H9 (cell line): ENCODE data around the gene TMEM181. TPM values are rescaled to one million over a fixed set of nuclear protein-coding genes. Genes with fewer than 3 reads are reported as not detected.

Experiments
- DNase-seq: peaks from one replicate; pipeline ENCODE4 v3.0.0-alpha.2; 2017
- H2AFZ ChIP-seq: one replicate; pipeline ENCODE4 v1.6.1; 2013; ENCODE audit warnings: mild to moderate bottlenecking, low read length, control low read depth, moderate library complexity
- H2AK5ac ChIP-seq: 2 replicates; pipeline ENCODE4 v1.6.1; 2013; ENCODE audit warnings: low read length, control low read depth, mixed read lengths; ENCODE audit not compliant: insufficient read length
- H2BK120ac ChIP-seq: one replicate; pipeline ENCODE4 v1.6.1; 2013; ENCODE audit warnings: low read depth, mild to moderate bottlenecking, low read length, control low read depth, inconsistent platforms; ENCODE audit not compliant: poor library complexity, severe bottlenecking
- H2BK12ac ChIP-seq: 2 replicates; pipeline ENCODE4 v1.6.1; 2013; ENCODE audit warnings: low read length, control low read depth, mixed read lengths, low read depth; ENCODE audit not compliant: insufficient read length
- H2BK15ac ChIP-seq: 2 replicates; pipeline ENCODE4 v1.6.1; 2013; ENCODE audit warnings: low read depth, low read length, control low read depth
- H2BK20ac ChIP-seq: one replicate; pipeline ENCODE4 v1.6.1; 2013; ENCODE audit warnings: low read depth, mild to moderate bottlenecking, low read length, control low read depth, inconsistent platforms; ENCODE audit not compliant: poor library complexity, severe bottlenecking
- H2BK5ac ChIP-seq: 2 replicates; pipeline ENCODE4 v1.6.1; 2013; ENCODE audit warnings: low read length, control low read depth, mixed read lengths; ENCODE audit not compliant: insufficient read length
- H3K14ac ChIP-seq: 2 replicates; pipeline ENCODE4 v1.6.1; 2013; ENCODE audit warnings: low read length, control low read depth; ENCODE audit not compliant: insufficient read depth
- H3K18ac ChIP-seq: 2 replicates; pipeline ENCODE4 v1.6.1; 2013; ENCODE audit warnings: low read depth, mild to moderate bottlenecking, mixed read lengths, low read length, control low read depth; ENCODE audit not compliant: insufficient read length
- H3K23ac ChIP-seq: 2 replicates; pipeline ENCODE4 v1.6.1; 2013; ENCODE audit warnings: low read length, control low read depth, mixed read lengths, low read depth; ENCODE audit not compliant: insufficient read length
- H3K23me2 ChIP-seq: 2 replicates; pipeline ENCODE4 v1.6.1; 2013; ENCODE audit warnings: low read depth, mild to moderate bottlenecking, mixed read lengths, low read length, control low read depth; ENCODE audit not compliant: insufficient read length, poor library complexity, severe bottlenecking
- H3K27ac ChIP-seq: 2 replicates; pipeline ENCODE4 v1.5.1; 2013; ENCODE audit warnings: low read length, control low read depth, mixed read lengths, low read depth; ENCODE audit not compliant: insufficient read length
- H3K27me3 ChIP-seq: 2 replicates; pipeline ENCODE4 v1.6.1; 2013; ENCODE audit warnings: low read length, control low read depth, inconsistent platforms; ENCODE audit not compliant: insufficient read depth
- H3K4ac ChIP-seq: 2 replicates; pipeline ENCODE4 v1.6.1; 2013; ENCODE audit warnings: low read depth, mild to moderate bottlenecking, control low read depth, inconsistent platforms, low read length, moderate library complexity
- H3K4me1 ChIP-seq: 2 replicates; pipeline ENCODE4 v1.6.1; 2013; ENCODE audit warnings: low read length, control low read depth, inconsistent platforms; ENCODE audit not compliant: insufficient read depth
- H3K4me2 ChIP-seq: 2 replicates; pipeline ENCODE4 v1.6.1; 2013; ENCODE audit warnings: low read length, control low read depth, mixed read lengths; ENCODE audit not compliant: insufficient read length, insufficient read depth
- H3K56ac ChIP-seq: 2 replicates; pipeline ENCODE4 v1.6.1; 2013; ENCODE audit warnings: low read depth, mild to moderate bottlenecking, mixed read lengths, low read length, control low read depth; ENCODE audit not compliant: insufficient read length
- H3K79me1 ChIP-seq: 2 replicates; pipeline ENCODE4 v1.6.1; 2013; ENCODE audit warnings: low read depth, mild to moderate bottlenecking, moderate library complexity, low read length, control low read depth, inconsistent platforms; ENCODE audit not compliant: insufficient read depth, poor library complexity, severe bottlenecking
- H3K79me2 ChIP-seq: 2 replicates; pipeline ENCODE4 v1.6.1; 2013; ENCODE audit warnings: low read length, control low read depth, inconsistent platforms; ENCODE audit not compliant: insufficient read depth
- H3K9ac ChIP-seq: 2 replicates; pipeline ENCODE4 v1.6.1; 2013; ENCODE audit warnings: low read length, control low read depth, mixed read lengths; ENCODE audit not compliant: insufficient read length; ENCODE audit errors: extremely low read depth
- H3K9me3 ChIP-seq: one replicate; pipeline ENCODE4 v1.6.1; 2013; ENCODE audit warnings: low read depth, low read length, inconsistent platforms; ENCODE audit not compliant: control insufficient read depth
- H3T11ph ChIP-seq: one replicate; pipeline ENCODE4 v1.6.1; 2013; ENCODE audit warnings: mild to moderate bottlenecking, low read length, control low read depth, inconsistent platforms
- H4K20me1 ChIP-seq: one replicate; pipeline ENCODE4 v1.6.1; 2013; ENCODE audit not compliant: control insufficient read depth, insufficient read length, insufficient read depth
- H4K5ac ChIP-seq: 2 replicates; pipeline ENCODE4 v1.6.1; 2013; ENCODE audit warnings: low read depth, mild to moderate bottlenecking, mixed read lengths, low read length, control low read depth; ENCODE audit not compliant: insufficient read length
- H4K8ac ChIP-seq: replicated peaks from 2 replicates; pipeline ENCODE4 v1.6.1; 2013; ENCODE audit warnings: low read length, control low read depth, mixed read lengths, low read depth; ENCODE audit not compliant: insufficient read length
- H4K91ac ChIP-seq: 2 replicates; pipeline ENCODE4 v1.6.1; 2013; ENCODE audit warnings: low read depth, mild to moderate bottlenecking, moderate library complexity, mixed read lengths, low read length, control low read depth; ENCODE audit not compliant: insufficient read length
- H3K27ac Mint-ChIP-seq, 3 experiments: 2 replicates in 2 of 3; 3 replicates in 1 of 3; pipeline ENCODE4 v1.8.0; 2020 to 2021; ENCODE audit warnings: mixed read lengths in 3 of 3, mild to moderate bottlenecking in 1 of 3, moderate library complexity in 1 of 3
- H3K27me3 Mint-ChIP-seq: 2 replicates; pipeline ENCODE4 v1.8.0; 2021; ENCODE audit warnings: low read depth, mild to moderate bottlenecking, moderate library complexity, mixed read lengths
- H3K36me3 Mint-ChIP-seq, 3 experiments: 2 replicates in 2 of 3; 3 replicates in 1 of 3; pipeline ENCODE4 v1.8.0; 2020 to 2021; ENCODE audit warnings: low read depth in 3 of 3, mixed read lengths in 3 of 3; ENCODE audit not compliant: insufficient read depth in 1 of 3
- H3K4me1 Mint-ChIP-seq, 2 experiments: 2 replicates each; pipeline ENCODE4 v1.8.0; 2020; ENCODE audit warnings: mixed read lengths in 2 of 2
- H3K4me3 Mint-ChIP-seq, 2 experiments: 2 replicates in 1 of 2; 3 replicates in 1 of 2; pipeline ENCODE4 v1.8.0; 2020 to 2021; ENCODE audit warnings: mild to moderate bottlenecking in 2 of 2, mixed read lengths in 2 of 2, moderate library complexity in 1 of 2
- H3K9me3 Mint-ChIP-seq, 2 experiments: 2 replicates in 1 of 2; 3 replicates in 1 of 2; pipeline ENCODE4 v1.8.0; 2020; ENCODE audit warnings: mild to moderate bottlenecking in 2 of 2, mixed read lengths in 2 of 2, moderate library complexity in 1 of 2
- CTCF ChIP-seq: fragments of 200-600 bp; sonication (generic); conservative IDR thresholded peaks from 3 replicates; pipeline ENCODE4 v1.8.0; 2021; ENCODE audit warnings: antibody characterized with exemption, mild to moderate bottlenecking
- WGBS: extraction: QIAGEN DNeasy Blood & Tissue Kit; methylation state at CpG from one replicate; pipeline ENCODE4 v1.1.7; 2013; ENCODE audit warnings: missing lambda C conversion rate, low lambda C conversion rate, mixed read lengths; ENCODE audit not compliant: insufficient read length; ENCODE audit errors: extremely low coverage; 5-methylcytosine and 5-hydroxymethylcytosine counted together
- total RNA-seq: library from RNA; stranded (reverse); gene quantifications from 2 replicates; pipeline ENCODE4 v1.2.1, GENCODE V29; 2021

TMEM181 gene
- total RNA-seq, 1 experiment from 2014 or later: 24.4 TPM

GRCh38 chr6:158552055-158552795, 7.7 kb upstream of the TMEM181 start:
- no peak overlapping the region for H2AK5ac ChIP-seq
- H3K23ac ChIP-seq: no peak overlapping the region
- no CpG with 5 or more reads among the region's 6 CpGs for WGBS
- no peak overlapping the region for H3K4me3 Mint-ChIP-seq
- H3K56ac ChIP-seq: no peak overlapping the region
- TF ChIP-seq CTCF: no peak
- H2BK12ac ChIP-seq: no peak overlapping the region
- no peak overlapping the region for H3K14ac ChIP-seq
- H3K9ac ChIP-seq: no peak overlapping the region
- no peaks in the 10 kb centered on the region for H3K23me2 ChIP-seq
- no peak overlapping the region for H4K8ac ChIP-seq
- H3K4ac ChIP-seq: no peak overlapping the region
- no peak overlapping the region for H3T11ph ChIP-seq
- H3K9me3 Mint-ChIP-seq: no peaks in the 10 kb centered on the region
- DNase-seq: no peak
- peaks cover 2% of the 10 kb centered on the region; the same call in 1 of the 2 replicates for H3K4me1 ChIP-seq
- H3K4me2 ChIP-seq: no peak overlapping the region
- H3K27me3 Mint-ChIP-seq: no peaks in the 10 kb centered on the region
- H3K27ac ChIP-seq: no peak overlapping the region
- H2BK20ac ChIP-seq: no peak overlapping the region
- no peak overlapping the region for H2BK5ac ChIP-seq
- H2BK120ac ChIP-seq: no peak overlapping the region
- H3K4me1 Mint-ChIP-seq: peaks cover 9 to 13% of the 10 kb centered on the region in 2 experiments
- no peak overlapping the region for H4K91ac ChIP-seq
- H3K79me1 ChIP-seq: no peaks in the 10 kb centered on the region
- no peak overlapping the region for H2BK15ac ChIP-seq
- H3K36me3 Mint-ChIP-seq: no peaks in the 10 kb centered on the region; a peak in 1 of 7 replicates
- no peak overlapping the region for H3K27ac Mint-ChIP-seq
- H4K20me1 ChIP-seq: no peaks in the 10 kb centered on the region
- no peak overlapping the region for H3K18ac ChIP-seq
- H2AFZ ChIP-seq: no peak overlapping the region
- no peaks in the 10 kb centered on the region for H3K9me3 ChIP-seq
- H3K27me3 ChIP-seq: no peaks in the 10 kb centered on the region
- no peaks in the 10 kb centered on the region for H3K79me2 ChIP-seq
- no peak overlapping the region for H4K5ac ChIP-seq
